A549 (cell line): ENCODE results near the gene CES1. TPM values are rescaled to one million over a fixed set of nuclear protein-coding genes. Genes with fewer than 3 reads are reported as not detected.
"Not testable (repeated sequence)": the region's sequence is repeated elsewhere in the genome, so short reads cannot be mapped to it uniquely, and the experiment has no call there.

Source experiments
- ATAC-seq, 2 experiments: fragments of 200-7000 bp in 1 of 2; fragments of >200 bp in 1 of 2; cut with Nextera tagmentation in 1 of 2; cut with Tn5 transposase in 1 of 2; 3 replicates each; pipeline versions ENCODE4 v1.8.0 to v1.9.1; 2018 to 2020; ENCODE audit warnings: mild to moderate bottlenecking in 1 of 2, moderate library complexity in 1 of 2
- CTCF ChIA-PET: fragments of 300-600 bp; sonication (Branson Sonifier 250); formaldehyde crosslinking; extraction: SDS; loops from one replicate; lab custom pipeline; 2021; ENCODE audit warnings: antibody characterized with exemption, inconsistent platforms; lab: Yijun Ruan, JAX
- POLR2A ChIA-PET: fragments of 350-600 bp; formaldehyde crosslinking; extraction: SDS; loops from one replicate; lab custom pipeline; 2021; ENCODE audit warnings: antibody characterized with exemption, inconsistent platforms; lab: Yijun Ruan, JAX
- DNase-seq, 2 experiments: peaks; one replicate each; pipeline versions ENCODE4 v3.0.0 to v3.0.0-alpha.2; 2011 to 2016; ENCODE audit warnings: low read depth in 1 of 2, low spot score in 1 of 2
- FAIRE-seq: peaks from 2 replicates; lab custom pipeline; 2011; peaks lifted over from hg19 to GRCh38; lab: Jason Lieb, UNC
- H3K27ac ChIP-seq, 2 experiments: fragments of >200 bp; sonication (Bioruptor Twin); formaldehyde crosslinking; 3 replicates each; pipeline ENCODE4 v1.5.1; 2016 to 2017
- H3K4me1 ChIP-seq: fragments of >200 bp; sonication (Bioruptor Twin); formaldehyde crosslinking; 3 replicates; pipeline ENCODE4 v1.6.1; 2016
- H3K4me2 ChIP-seq: fragments of >200 bp; sonication (Bioruptor Twin); formaldehyde crosslinking; 3 replicates; pipeline ENCODE4 v1.6.1; 2016
- H3K4me3 ChIP-seq: fragments of >200 bp; sonication (Bioruptor Twin); formaldehyde crosslinking; 3 replicates; pipeline ENCODE4 v1.5.1; 2016
- H3K9me3 ChIP-seq: fragments of >200 bp; sonication (Bioruptor Twin); formaldehyde crosslinking; 3 replicates; pipeline ENCODE4 v1.6.1; 2016
- CBX2 ChIP-seq: fragments of 200-600 bp; sonication (generic); IDR thresholded peaks from 2 replicates; pipeline ENCODE4 v1.6.1; 2016; ENCODE audit warnings: low read depth, mild to moderate bottlenecking, borderline replicate concordance
- CHD2 ChIP-seq: fragments of 150-350 bp; IDR thresholded peaks from 2 replicates; pipeline ENCODE4 v1.6.1; 2014; ENCODE audit warnings: low read length; ENCODE audit not compliant: partially characterized antibody
- CHD4 ChIP-seq: fragments of 200-600 bp; sonication (generic); IDR thresholded peaks from 2 replicates; pipeline ENCODE4 v1.6.1; 2016; ENCODE audit warnings: antibody characterized with exemption, mild to moderate bottlenecking, borderline replicate concordance
- ESRRA ChIP-seq: fragments of 150-350 bp; IDR thresholded peaks from 2 replicates; pipeline ENCODE4 v1.6.1; 2014; ENCODE audit warnings: mild to moderate bottlenecking, low read length, borderline replicate concordance
- FOSL2 ChIP-seq, 2 experiments: fragments of 450-650 bp in 1 of 2; fragments of >200 bp in 1 of 2; sonication (Bioruptor Twin) in 1 of 2; formaldehyde crosslinking; IDR thresholded peaks; 2 replicates each; pipeline versions ENCODE4 v1.5.0 to v1.6.1; 2016 to 2020; ENCODE audit warnings: mild to moderate bottlenecking in 1 of 2, moderate library complexity in 1 of 2
- GATA3 ChIP-seq: IDR thresholded peaks from 2 replicates; pipeline ENCODE4 v1.6.1; 2012; ENCODE audit warnings: borderline replicate concordance
- HDAC2 ChIP-seq: fragments of 200-600 bp; sonication (generic); IDR thresholded peaks from 2 replicates; pipeline ENCODE4 v1.6.1; 2016
- JUN ChIP-seq, 2 experiments: fragments of >200 bp; sonication (Bioruptor Twin); formaldehyde crosslinking; IDR thresholded peaks; 2 replicates in 1 of 2; 3 replicates in 1 of 2; pipeline ENCODE4 v1.6.1; 2016 to 2017
- MAFK ChIP-seq: fragments of 450-650 bp; IDR thresholded peaks from 2 replicates; pipeline ENCODE4 v1.6.1; 2014; ENCODE audit not compliant: partially characterized antibody
- RARB ChIP-seq: fragments of 250-450 bp; sonication (Bioruptor Pico); IDR thresholded peaks from 2 replicates; pipeline ENCODE4 v1.8.0; 2021; ENCODE audit warnings: mild to moderate bottlenecking, moderate library complexity
- RCOR1 ChIP-seq: fragments of 150-350 bp; IDR thresholded peaks from 2 replicates; pipeline ENCODE4 v1.6.1; 2014; ENCODE audit warnings: antibody characterized with exemption, low read length, low read depth
- ZFP36 ChIP-seq: fragments of 450-650 bp; IDR thresholded peaks from 2 replicates; pipeline ENCODE4 v1.6.1; 2014; ENCODE audit warnings: borderline replicate concordance; ENCODE audit not compliant: partially characterized antibody
- ZNF302 ChIP-seq: fragments of 250-450 bp; sonication (Bioruptor Pico); IDR thresholded peaks from 2 replicates; pipeline ENCODE4 v1.9.0; 2021; ENCODE audit warnings: inconsistent platforms, mild to moderate bottlenecking, moderate library complexity
- WGBS: methylation state at CpG from one replicate; pipeline ENCODE4 v1.1.6; 2017; ENCODE audit errors: missing lambda C conversion rate; 5-methylcytosine and 5-hydroxymethylcytosine counted together
- polyA plus RNA-seq, 4 experiments: library from polyadenylated mRNA; depleted of rRNA in 3 of 4; stranded (reverse); fragments of >200 nt; fragmentation: RNase III in 1 of 4; extraction: RNeasy Plus Mini Kit Qiagen cat#74134 plus additional on column Dnase treatment in 1 of 4; gene quantifications; 2 replicates in 3 of 4; 3 replicates in 1 of 4; pipeline ENCODE4 v1.2.3, GENCODE V29; 2011 to 2017
- TF ChIP-seq, protein P1 (sequence below): IDR thresholded peaks from 2 replicates; pipeline ENCODE4 v1.6.1; 2012

The CES1 gene
- polyA plus RNA-seq, 2 of the 4 experiments (the other 2 are of a cell fraction), result 17.9 to 84.1 TPM

DNA sequence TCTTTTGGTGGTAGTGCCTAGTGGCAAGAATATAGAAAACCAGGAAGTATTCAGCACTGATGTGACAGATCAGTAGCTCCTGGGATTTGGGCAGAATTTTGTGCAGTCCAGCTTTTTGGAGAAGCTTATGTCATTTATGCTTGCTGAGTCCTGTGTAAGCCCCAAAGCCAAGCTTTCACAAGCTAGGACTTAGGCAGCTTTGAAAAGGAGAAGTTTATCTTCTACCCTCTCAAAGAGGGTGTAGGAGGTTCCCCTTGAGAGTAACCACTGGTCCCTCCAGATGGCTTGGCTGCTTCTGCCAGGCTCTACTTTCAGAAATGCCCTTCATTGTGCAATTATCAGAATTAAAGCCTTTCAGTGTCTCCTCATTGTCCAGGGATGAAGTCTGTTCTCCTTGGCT lies 78.8 kb downstream of the CES1 start:
- Histone ChIP-seq H3K27ac (peak overlapping the region; percentile 71 to 81; a peak in 5 of 6 replicates), H3K4me2 (no peak overlapping the region), H3K9me3 (peaks cover 26% of the 10 kb centered on the region), H3K4me1 (no peaks in the 10 kb centered on the region), H3K4me3 (no peak overlapping the region)
- DNase-seq, result no peak
- ChIA-PET POLR2A (no interaction called here), CTCF (no interaction called here)
- FAIRE-seq, result no peak
- no peak for ATAC-seq
- TF ChIP-seq CHD4 (no peak), RCOR1 (no peak), CHD2 (no peak), CBX2 (no peak), ESRRA (no peak), HDAC2 (no peak), GATA3 (no peak), JUN (IDR thresholded peaks at IDR 0.05) (no peak), RARB (CRISPR knock-in tag) (no peak), ZFP36 (no peak), ZNF302 (CRISPR knock-in tag) (no peak)
- TF ChIP-seq, protein P1, sequence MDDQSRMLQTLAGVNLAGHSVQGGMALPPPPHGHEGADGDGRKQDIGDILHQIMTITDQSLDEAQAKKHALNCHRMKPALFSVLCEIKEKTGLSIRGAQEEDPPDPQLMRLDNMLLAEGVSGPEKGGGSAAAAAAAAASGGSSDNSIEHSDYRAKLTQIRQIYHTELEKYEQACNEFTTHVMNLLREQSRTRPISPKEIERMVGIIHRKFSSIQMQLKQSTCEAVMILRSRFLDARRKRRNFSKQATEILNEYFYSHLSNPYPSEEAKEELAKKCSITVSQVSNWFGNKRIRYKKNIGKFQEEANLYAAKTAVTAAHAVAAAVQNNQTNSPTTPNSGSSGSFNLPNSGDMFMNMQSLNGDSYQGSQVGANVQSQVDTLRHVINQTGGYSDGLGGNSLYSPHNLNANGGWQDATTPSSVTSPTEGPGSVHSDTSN, result no peak

DNA sequence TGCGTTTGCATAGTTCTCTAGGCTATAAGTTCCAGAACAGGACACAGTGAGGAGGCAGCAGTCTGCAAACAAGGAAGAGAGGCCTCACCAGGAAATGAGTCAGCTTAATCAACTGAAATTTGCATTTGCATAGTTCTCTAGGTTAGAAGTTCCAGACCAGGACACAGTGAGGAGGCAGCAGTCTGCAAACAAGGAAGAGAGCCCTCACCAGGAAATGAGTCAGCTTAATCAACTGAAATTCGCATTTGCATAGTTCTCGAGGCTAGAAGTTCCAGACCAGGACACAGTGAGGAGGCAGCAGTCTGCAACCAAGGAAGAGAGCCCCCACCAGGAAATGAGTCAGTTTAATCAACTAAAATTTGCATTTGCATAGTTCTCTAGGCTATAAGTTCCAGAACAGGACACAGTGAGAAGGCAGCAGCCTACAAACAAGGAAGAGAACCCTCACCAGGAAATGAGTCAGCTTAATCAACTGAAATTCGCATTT lies 79.7 kb downstream of the CES1 start:
- peak overlapping the region; percentile 71 to 81 for H3K27ac ChIP-seq
- peak; percentile 63 for FAIRE-seq

More for the DNA sequence above, 79.7 kb downstream of the CES1 start:
- POLR2A ChIA-PET; H3K4me2 ChIP-seq; CTCF ChIA-PET; H3K4me1 ChIP-seq; H3K4me3 ChIP-seq; TF ChIP-seq FOSL2 (IDR thresholded peaks at IDR 0.05): not testable (repeated sequence)
- DNase-seq (peak in 1 of 2 experiments; percentile 82), ATAC-seq (0 out of 6 replicates have a peak, but pooled peaks of 1 of the 2 experiments have one; percentile 48)
- TF ChIP-seq FOSL2 (CRISPR knock-in tag; IDR thresholded peaks at IDR 0.05) (peak; percentile 70), MAFK (peak; percentile 41)
- WGBS, result 5% methylated on average over 4 of the region's 4 CpGs
- H3K9me3 ChIP-seq, result peaks cover 26% of the 10 kb centered on the region

Other genes starting within 250 kb of the CES1 start
- not detected in 2 replicates for gene SLC6A2, start 177.1 kb downstream of the CES1 start, polyA plus RNA-seq (2011; rRNA removed)
- not detected in 3 replicates for gene SLC6A2, start 177.1 kb downstream of the CES1 start, polyA plus RNA-seq (2017; fragmentation: RNase III; extraction: RNeasy Plus Mini Kit Qiagen cat#74134 plus additional on column Dnase treatment)
- gene CES5A, start 42.3 kb upstream of the CES1 start, polyA plus RNA-seq (2011; rRNA removed), result not detected in 2 replicates
- gene CES5A, start 42.3 kb upstream of the CES1 start, polyA plus RNA-seq (2017; fragmentation: RNase III; extraction: RNeasy Plus Mini Kit Qiagen cat#74134 plus additional on column Dnase treatment), result not detected in 3 replicates